DMS53 treated with DMSO at 0.1 percent for 48 hours (cell line): ENCODE results near the gene PLA2G4E.

ENCODE experiments used
- DNase-seq: peaks from one replicate; lab custom pipeline; 2025; ENCODE audit not compliant: unreplicated experiment; lab: John Stamatoyannopoulos, UW

Gene PLA2G4E, protein sequence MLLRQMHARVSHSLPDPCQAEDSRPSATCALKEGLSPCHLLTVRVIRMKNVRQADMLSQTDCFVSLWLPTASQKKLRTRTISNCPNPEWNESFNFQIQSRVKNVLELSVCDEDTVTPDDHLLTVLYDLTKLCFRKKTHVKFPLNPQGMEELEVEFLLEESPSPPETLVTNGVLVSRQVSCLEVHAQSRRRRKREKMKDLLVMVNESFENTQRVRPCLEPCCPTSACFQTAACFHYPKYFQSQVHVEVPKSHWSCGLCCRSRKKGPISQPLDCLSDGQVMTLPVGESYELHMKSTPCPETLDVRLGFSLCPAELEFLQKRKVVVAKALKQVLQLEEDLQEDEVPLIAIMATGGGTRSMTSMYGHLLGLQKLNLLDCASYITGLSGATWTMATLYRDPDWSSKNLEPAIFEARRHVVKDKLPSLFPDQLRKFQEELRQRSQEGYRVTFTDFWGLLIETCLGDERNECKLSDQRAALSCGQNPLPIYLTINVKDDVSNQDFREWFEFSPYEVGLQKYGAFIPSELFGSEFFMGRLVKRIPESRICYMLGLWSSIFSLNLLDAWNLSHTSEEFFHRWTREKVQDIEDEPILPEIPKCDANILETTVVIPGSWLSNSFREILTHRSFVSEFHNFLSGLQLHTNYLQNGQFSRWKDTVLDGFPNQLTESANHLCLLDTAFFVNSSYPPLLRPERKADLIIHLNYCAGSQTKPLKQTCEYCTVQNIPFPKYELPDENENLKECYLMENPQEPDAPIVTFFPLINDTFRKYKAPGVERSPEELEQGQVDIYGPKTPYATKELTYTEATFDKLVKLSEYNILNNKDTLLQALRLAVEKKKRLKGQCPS

GRCh38 chr15:42020713-42021273 lies at the start of gene PLA2G4E:
Gene PLA2G4E (minus strand): TSS chr15:42021042. CDS start chr15:42021030, 12 bp downstream.
- no peak for DNase-seq

DNA sequence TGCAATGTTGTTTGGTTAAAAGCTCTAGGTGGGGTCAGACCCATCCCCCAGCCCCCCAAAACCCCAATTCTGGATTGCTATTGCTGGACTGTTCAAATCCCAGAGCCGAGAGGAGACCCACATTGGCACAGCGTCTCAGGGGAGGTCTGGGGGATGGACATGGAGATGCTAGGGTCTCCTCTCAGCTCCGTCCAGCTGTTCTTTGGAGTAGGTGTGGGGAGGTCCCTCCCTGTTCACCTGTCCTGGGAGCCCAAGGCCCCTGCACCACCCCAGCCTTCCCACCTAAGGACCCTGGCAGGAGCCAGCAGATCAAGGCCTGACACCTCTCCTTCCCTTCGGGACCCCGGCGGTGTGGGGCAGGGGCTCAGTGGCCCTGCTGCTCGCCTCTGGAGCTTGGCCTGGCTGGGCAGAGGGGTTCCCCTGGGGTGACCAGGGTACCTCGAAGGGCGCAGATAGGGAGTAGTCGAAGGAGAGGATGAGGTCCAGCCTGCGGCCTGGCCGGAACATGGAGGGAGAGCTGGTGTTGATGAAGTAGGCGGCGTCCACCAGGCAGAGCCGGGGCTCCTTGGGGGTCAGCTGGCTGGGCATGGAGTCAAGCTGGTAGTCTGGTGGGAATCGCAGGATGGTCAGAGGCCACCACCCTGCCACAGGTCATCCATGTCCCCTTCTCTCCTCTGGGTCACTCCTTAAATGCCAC lies 49.6 kb upstream of the PLA2G4E start:
- DNase-seq = no peak

DNA sequence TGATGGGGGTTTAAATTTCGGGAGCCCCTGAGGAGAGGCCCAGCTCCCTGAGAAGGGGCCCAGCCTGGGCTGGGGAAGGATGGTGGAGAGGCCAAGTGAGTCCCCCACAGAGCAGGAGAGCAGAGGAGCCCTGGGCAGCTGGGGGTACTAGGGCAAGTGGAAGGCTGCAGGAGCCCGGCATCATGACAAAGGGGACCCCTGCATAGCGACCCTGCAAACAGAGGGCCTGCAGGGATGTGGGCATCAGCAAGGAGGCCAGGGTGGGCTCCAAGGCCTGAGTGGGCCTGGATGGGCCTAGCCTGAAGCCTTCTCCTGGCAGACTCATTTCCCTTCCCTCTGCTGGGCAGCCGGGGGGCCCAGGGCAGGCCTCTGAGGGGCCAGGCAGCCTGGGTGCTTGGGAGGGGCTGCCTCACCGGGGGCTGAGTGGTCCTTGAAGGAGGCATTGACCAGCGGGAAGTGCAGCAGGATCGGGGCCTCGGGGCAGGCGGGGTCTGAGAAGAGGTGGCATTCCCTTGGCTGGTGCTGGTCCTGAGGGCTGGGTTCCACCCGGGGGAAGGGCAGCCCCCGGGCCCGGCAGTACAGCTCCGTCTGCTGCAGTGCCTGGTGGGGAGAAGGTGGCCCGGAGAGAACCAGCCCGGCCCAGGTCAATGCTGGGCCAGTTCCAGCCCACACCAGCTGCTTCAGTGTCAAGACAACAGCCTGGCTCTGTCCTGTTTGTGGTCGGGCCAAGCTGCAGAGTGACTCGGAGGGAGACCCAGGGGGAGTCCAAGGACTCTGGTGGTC lies 48.8 kb upstream of the PLA2G4E start:
- DNase-seq = no peak

GRCh38 chr15:42069025-42069424 lies 48.2 kb upstream of the PLA2G4E start:
- no peak for DNase-seq

GRCh38 chr15:42068601-42069000 lies 47.8 kb upstream of the PLA2G4E start:
- no peak for DNase-seq

GRCh38 chr15:42066764-42067415 lies 46.0 kb upstream of the PLA2G4E start:
- DNase-seq = no peak

GRCh38 chr15:42065468-42065867 lies 44.6 kb upstream of the PLA2G4E start:
- no peak for DNase-seq

DNA sequence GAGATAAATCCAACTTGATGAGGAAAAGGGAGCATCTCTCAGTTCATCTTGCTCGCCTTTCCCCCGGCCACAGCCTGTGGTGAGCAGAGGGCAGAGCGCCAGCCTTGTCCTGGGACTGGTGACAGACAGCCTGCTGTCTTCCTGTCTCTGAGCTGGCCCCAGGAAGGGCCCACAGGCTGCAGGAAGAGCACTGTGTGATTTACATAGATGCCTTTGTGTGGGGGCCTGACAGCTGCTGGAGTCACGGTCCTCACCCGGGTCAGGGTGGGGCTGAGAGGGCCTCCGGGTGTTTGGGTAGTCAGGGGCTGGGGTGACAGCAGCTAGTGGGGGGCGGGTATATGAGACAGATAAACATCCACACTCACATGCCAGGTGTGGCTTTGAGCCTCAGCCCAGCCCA lies 44.2 kb upstream of the PLA2G4E start:
- DNase-seq = no peak

- DNase-seq = no peak
These were observed 43.4 kb upstream of the PLA2G4E start for GRCh38 chr15:42064271-42064670.

- DNase-seq = no peak
These were observed 42.4 kb upstream of the PLA2G4E start for GRCh38 chr15:42063122-42063848.

DNA sequence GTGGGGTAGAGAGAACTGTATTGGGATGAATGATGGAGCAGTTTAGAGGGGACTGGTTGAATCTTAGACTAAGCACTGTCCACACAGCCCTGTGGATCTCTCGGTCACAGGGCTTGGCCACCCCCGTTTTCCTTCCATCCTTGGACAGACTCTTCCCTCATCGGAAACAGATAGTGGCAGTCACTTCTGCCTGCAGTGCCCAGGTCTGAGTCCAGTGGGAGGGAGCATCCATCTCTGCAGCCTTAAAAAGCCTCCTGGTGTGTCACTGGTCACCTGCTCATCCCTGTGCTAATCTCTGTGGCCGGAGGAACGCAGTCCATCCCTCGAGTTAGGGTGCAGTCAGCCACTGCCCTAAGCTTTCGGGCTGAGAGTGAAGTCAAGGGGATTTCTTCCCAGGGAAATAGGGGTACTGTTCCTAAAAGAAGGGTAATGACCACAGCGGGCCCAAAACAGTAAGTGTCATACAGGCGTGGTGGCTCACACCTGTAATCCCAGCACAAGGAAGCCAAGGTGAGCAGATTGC lies 41.5 kb upstream of the PLA2G4E start:
- DNase-seq = no peak

GRCh38 chr15:42060797-42061196 lies 40.0 kb upstream of the PLA2G4E start:
- DNase-seq = no peak

- DNase-seq = no peak
These were observed 39.6 kb upstream of the PLA2G4E start for GRCh38 chr15:42060477-42060763.

DNA sequence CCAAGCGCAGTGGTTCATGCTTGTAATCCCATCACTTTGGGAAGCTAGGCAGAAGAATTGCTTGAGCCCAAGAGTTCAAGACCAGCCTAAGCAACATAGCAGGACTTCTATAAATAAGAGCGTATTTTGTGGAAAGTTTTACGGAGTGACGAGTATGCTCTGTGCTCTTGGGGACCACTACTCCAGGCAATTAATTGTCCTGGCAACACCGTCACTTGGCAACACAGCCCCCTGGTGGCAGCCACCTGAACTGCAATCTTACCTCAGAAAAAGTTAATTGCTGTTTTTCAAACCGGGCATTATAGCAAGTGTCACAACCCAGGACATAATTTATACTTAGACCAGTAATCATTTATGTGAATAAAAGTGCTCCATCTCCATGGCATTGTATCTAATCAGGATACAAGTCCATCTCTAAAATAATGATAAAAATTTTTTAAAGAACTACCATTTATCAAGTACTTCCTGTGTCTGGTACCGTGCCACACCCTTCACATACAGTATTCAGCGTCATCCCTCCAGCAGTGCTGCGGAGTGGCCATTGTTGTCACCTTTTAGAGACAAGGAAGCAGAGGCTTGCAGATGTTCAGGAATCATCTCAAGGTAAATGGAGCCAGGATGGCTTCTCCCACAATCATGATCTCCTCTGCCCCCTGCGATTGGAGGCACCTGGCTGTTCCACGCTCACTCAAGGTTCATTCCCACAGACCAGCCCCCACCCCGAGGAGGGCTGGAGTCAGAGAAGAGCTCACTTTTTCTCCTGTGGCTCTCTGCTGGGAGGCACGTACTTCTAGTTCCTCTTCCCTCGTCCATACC lies 39.0 kb upstream of the PLA2G4E start:
- peak; percentile 41 for DNase-seq

DNA sequence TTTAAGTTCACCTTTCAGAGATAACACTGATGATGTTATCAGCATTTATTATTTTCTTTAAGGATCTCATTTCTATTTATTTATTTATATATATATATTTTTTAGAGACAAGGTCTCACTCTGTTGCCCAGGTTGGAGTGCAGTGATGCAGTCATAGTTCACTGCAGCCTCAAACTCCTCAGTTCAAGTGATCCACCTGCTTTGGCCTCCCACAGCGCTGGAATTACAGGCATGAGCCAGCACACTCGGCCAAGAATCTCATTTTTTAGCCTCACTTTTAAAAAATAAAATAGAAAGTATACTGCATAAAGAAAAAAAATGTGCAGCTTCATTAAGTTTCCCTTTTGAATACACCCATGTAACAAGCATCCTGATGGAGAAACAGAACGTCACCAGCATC lies 37.9 kb upstream of the PLA2G4E start:
- DNase-seq = no peak

- no peak for DNase-seq
These were observed 37.2 kb upstream of the PLA2G4E start for GRCh38 chr15:42057799-42058646.
